ENCODE results near the gene NUDT17. TPM values are rescaled to one million over a fixed set of nuclear protein-coding genes. Genes with fewer than 3 reads are reported as not detected.

The NUDT17 gene
- polyA plus RNA-seq, 1 donor from 2014 or later = 5.4 TPM

GRCh38 chr1:145805057-145805456 lies 40.4 kb upstream of the NUDT17 start:
- H3K36me3 ChIP-seq (ENCODE audit: insufficient read depth, low read length) = no peaks in the 10 kb centered on the region
- H3K4me3 ChIP-seq (ENCODE audit: low read length) = no peak overlapping the region
- H3K9me2 ChIP-seq (ENCODE audit: insufficient read depth, low read length) = no peaks in the 10 kb centered on the region
- H3F3A ChIP-seq (ENCODE audit: insufficient read depth, low read length, poor library complexity, severe bottlenecking) = no peaks in the 10 kb centered on the region
- no peaks in the 10 kb centered on the region for H3K9me3 ChIP-seq (ENCODE audit: low read length)
- no peak overlapping the region for H3K27ac ChIP-seq (ENCODE audit: low read length)
- H3K27me3 ChIP-seq (ENCODE audit: insufficient read depth, low read depth, low read length) = no peaks in the 10 kb centered on the region
- no peak overlapping the region for H3K9ac ChIP-seq (ENCODE audit: low read length)
- TF ChIP-seq MXI1 (conservative IDR thresholded peaks at IDR 0.05; ENCODE audit: poor library complexity, severe bottlenecking) (no peak), EP300 (conservative IDR thresholded peaks at IDR 0.05; ENCODE audit: poor library complexity, severe bottlenecking) (no peak)
- H3K79me2 ChIP-seq (replicated peaks; ENCODE audit: insufficient read depth, low read length) = peaks cover 11% of the 10 kb centered on the region
- no peak overlapping the region for H2AFZ ChIP-seq (ENCODE audit: low read depth, low read length)
- H3K4me2 ChIP-seq (ENCODE audit: low read length) = no peak overlapping the region
- H4K20me1 ChIP-seq (ENCODE audit: insufficient read depth) = no peaks in the 10 kb centered on the region

- Histone ChIP-seq H3K9ac (ENCODE audit: low read length) (no peak overlapping the region), H3K79me2 (replicated peaks; ENCODE audit: insufficient read depth, low read length) (peaks cover 11% of the 10 kb centered on the region), H3K4me2 (ENCODE audit: low read length) (no peak overlapping the region), H3F3A (ENCODE audit: insufficient read depth, low read length, poor library complexity, severe bottlenecking) (no peaks in the 10 kb centered on the region), H3K4me3 (ENCODE audit: low read length) (no peak overlapping the region), H2AFZ (ENCODE audit: low read depth, low read length) (no peak overlapping the region), H3K27ac (ENCODE audit: low read length) (no peak overlapping the region), H3K36me3 (ENCODE audit: insufficient read depth, low read length) (no peaks in the 10 kb centered on the region), H3K9me3 (ENCODE audit: low read length) (no peaks in the 10 kb centered on the region), H4K20me1 (ENCODE audit: insufficient read depth) (no peaks in the 10 kb centered on the region), H3K27me3 (ENCODE audit: insufficient read depth, low read depth, low read length) (no peaks in the 10 kb centered on the region), H3K9me2 (ENCODE audit: insufficient read depth, low read length) (no peaks in the 10 kb centered on the region)
- TF ChIP-seq REST (IDR thresholded peaks at IDR 0.05; ENCODE audit: borderline replicate concordance) = no peak
- TF ChIP-seq EP300 (conservative IDR thresholded peaks at IDR 0.05; ENCODE audit: poor library complexity, severe bottlenecking) = no peak
- no peak for TF ChIP-seq POLR2AphosphoS5 (IDR thresholded peaks at IDR 0.05)
- no peak for TF ChIP-seq EZH2 (IDR thresholded peaks at IDR 0.05; ENCODE audit: borderline replicate concordance, insufficient read depth, low read length, poor library complexity, severe bottlenecking)
- TF ChIP-seq TAF1 (IDR thresholded peaks at IDR 0.05; ENCODE audit: low read depth) = no peak
- no peak for TF ChIP-seq CTCF (IDR thresholded peaks at IDR 0.05; ENCODE audit: poor library complexity, severe bottlenecking)
- no peak for TF ChIP-seq MXI1 (conservative IDR thresholded peaks at IDR 0.05; ENCODE audit: poor library complexity, severe bottlenecking)
- no peak for TF ChIP-seq SMC3 (conservative IDR thresholded peaks at IDR 0.05; ENCODE audit: poor library complexity)
- no peak for TF ChIP-seq RAD21 (conservative IDR thresholded peaks at IDR 0.05)
Measured at GRCh38 chr1:145806408-145806807, 39.0 kb upstream of the NUDT17 start.

GRCh38 chr1:145806844-145807243 lies 38.6 kb upstream of the NUDT17 start:
- Histone ChIP-seq H3K9me2 (ENCODE audit: insufficient read depth, low read length) (no peaks in the 10 kb centered on the region), H3K4me2 (ENCODE audit: low read length) (no peak overlapping the region), H3F3A (ENCODE audit: insufficient read depth, low read length, poor library complexity, severe bottlenecking) (no peaks in the 10 kb centered on the region), H3K9me3 (ENCODE audit: low read length) (no peaks in the 10 kb centered on the region), H3K27ac (ENCODE audit: low read length) (no peak overlapping the region), H3K79me2 (replicated peaks; ENCODE audit: insufficient read depth, low read length) (peaks cover 10% of the 10 kb centered on the region), H3K4me3 (ENCODE audit: low read length) (no peak overlapping the region), H4K20me1 (ENCODE audit: insufficient read depth) (no peaks in the 10 kb centered on the region), H3K27me3 (ENCODE audit: insufficient read depth, low read depth, low read length) (no peaks in the 10 kb centered on the region), H2AFZ (ENCODE audit: low read depth, low read length) (no peak overlapping the region), H3K9ac (ENCODE audit: low read length) (no peak overlapping the region), H3K36me3 (ENCODE audit: insufficient read depth, low read length) (no peaks in the 10 kb centered on the region)
- no peak for TF ChIP-seq SMC3 (conservative IDR thresholded peaks at IDR 0.05; ENCODE audit: poor library complexity)
- TF ChIP-seq CTCF (IDR thresholded peaks at IDR 0.05; ENCODE audit: poor library complexity, severe bottlenecking) = no peak
- TF ChIP-seq EZH2 (IDR thresholded peaks at IDR 0.05; ENCODE audit: borderline replicate concordance, insufficient read depth, low read length, poor library complexity, severe bottlenecking) = no peak
- no peak for TF ChIP-seq RAD21 (conservative IDR thresholded peaks at IDR 0.05)
- TF ChIP-seq MXI1 (conservative IDR thresholded peaks at IDR 0.05; ENCODE audit: poor library complexity, severe bottlenecking) = no peak
- TF ChIP-seq EP300 (conservative IDR thresholded peaks at IDR 0.05; ENCODE audit: poor library complexity, severe bottlenecking) = no peak
- TF ChIP-seq TAF1 (IDR thresholded peaks at IDR 0.05; ENCODE audit: low read depth) = no peak
- no peak for TF ChIP-seq REST (IDR thresholded peaks at IDR 0.05; ENCODE audit: borderline replicate concordance)
- TF ChIP-seq POLR2AphosphoS5 (IDR thresholded peaks at IDR 0.05) = no peak

Data from neural cell (in vitro differentiated cells).